Stimulated activated CD8-positive, alpha-beta memory T cell treated with anti-CD3 and anti-CD28 coated beads, Interleukin-12 subunit alpha, Interleukin-12 subunit beta, amount 100 ng/mL, for 4 hours (primary cell): ENCODE data around the gene GATA2.

Experiments used
- DNase-seq: peaks from one replicate; pipeline ENCODE4 v3.0.0-alpha.2; 2020; ENCODE audit warnings: low read depth

GATA2 gene

DNA sequence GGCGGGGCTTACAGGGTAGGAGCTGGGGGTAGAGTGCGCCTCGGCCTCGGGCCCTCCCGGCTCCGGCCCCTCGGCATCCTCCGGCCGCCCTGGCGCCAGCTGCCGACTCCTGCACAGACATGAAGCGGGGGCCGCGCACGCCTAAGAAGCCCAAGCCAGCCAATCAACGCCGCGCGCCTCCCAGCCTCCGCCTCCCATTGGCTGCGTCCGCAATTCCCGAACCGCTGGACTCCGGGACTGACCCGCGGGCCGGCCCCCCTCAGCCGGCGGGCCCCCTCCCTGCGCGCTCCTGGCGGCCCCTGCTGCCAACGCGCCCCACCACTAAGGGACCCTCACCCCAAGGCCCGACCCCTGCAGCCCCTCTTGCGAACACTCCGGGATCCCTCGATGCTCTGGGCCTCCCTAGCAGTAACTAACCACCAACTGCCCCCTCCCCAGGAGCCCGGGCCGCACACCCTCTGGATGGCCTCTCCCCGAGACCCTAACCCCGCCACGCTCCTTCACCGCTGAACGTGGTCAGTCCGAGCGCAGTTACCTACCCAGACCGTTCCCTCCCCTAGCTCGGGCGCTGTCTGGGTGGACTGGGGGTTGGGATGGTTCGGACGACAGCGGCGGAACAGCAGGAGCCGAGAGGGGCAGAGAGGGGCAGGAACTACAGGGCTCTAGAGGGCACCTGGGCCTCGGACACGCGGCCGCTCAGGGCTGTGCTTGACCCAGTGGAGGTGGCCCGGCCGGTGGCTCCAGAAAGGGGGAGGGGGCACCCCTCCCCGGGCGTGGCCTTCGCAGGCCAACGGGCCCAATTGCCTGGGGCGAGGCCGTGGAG, 5.0 kb downstream of the GATA2 start:
- DNase-seq: no peak

DNA sequence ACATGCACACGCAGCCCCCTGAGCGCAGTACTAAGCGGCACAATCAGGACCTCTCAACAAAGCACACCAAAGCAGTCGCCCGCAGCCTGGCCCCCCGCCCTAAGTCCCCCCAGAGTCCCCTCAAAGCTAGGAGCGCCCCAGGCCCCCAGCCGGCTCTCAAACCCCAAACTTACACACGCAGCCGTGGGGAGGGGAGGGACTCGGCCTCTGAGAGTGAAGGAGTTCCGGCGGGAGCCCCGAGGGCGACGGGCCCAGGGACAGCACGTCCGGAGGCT, 5.5 kb downstream of the GATA2 start:
- no peak for DNase-seq

DNA sequence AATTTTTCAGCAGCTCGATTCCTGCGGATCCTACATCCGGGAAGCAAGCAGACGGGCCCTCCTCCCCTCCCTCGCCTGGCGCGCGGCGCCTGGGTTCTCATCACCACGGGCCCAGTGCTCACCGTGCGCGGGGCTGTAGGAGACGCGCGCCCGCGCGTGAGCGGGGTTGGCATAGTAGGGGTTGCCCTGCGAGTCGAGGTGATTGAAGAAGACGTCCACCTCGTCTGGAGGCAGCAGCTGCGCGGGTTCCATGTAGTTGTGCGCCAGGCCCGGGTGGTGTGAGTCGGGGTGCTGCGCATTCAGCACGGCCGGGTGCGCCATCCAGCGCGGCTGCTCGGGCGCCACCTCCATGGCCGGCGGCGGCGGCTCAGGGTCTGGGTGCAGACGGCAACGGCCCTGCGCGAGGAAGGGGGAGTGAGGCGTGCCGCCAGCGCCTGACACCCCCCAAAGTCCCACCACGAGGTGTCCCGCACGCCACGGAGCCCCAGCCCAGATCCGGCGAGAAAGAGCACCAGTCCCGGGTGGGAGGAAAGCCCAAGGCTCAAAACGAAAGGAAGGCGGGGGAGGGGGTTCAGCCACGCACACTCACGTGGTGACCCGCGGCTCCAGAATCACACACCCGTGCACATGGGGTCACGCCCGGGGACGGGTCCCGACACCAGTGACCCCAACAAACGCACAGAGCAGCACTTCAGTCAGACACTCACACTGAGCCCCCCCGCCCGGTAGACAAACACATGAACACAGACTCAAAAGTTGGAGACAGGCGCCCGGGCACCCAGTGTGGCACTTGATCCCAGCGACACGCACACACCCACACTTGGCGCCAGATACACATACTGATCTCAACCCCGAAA, 6.1 kb downstream of the GATA2 start:
- DNase-seq: no peak

DNA sequence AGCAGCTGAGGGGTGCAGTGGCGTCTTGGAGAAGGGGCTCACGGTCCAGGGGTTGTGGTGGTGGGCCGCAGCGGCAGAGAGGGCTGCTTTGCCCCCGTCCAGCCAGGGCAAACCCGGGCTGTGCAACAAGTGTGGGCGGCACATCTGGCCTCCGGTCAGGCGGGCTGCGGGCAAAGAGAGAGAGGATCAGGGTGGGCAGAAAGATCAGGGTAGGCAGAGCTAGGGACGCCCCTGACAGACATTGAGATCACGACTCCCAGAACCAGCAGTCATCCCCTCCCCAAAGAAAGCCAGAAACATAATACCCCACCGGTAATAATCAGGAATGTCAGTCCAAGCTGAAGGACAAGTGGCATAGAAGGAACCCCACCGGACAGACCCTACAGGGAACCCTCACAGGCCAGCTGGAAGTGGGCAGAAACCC, 6.8 kb downstream of the GATA2 start:
- no peak for DNase-seq

DNA sequence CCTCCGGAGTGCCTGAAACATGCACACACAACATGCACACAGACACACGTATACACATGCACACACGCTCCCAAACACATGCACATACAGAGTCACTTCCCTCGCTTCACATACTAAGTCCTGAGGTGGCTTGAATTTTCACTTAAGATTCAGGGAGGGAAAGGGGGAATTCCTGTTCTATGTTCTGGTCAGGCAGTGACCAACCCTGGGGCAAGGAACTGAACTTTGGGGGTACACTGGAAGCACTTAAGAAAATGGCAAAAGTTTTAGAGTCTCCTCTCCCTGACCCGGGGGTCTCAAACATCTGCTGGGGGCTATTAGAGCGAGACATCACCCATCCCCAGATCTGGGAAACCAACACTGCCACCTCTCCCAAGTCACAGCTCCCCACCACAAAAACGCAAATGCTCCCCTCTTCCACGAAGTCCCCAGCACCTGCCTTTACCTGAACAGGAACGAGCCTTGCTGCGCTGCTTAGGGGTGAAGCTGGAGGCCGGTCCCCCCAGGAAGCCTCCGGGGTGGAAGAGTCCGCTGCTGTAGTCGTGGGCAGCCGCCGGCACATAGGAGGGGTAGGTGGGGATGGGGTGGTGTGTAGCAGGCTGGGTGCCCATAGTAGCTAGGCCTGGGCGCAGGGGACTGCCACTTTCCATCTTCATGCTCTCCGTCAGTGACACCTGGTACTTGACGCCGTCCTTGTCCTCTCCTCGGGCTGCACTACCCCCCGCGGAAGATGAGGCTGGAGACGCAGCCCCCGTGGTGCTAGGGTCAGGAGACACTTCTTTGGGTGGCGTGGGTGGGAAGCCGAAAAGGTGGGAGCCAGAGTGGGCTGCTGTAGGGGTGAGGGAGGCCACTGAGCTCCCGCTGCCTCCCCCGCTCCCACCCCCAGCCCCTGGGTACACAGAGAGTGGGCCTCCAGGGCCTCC, 7.5 kb downstream of the GATA2 start:
- no peak for DNase-seq

DNA sequence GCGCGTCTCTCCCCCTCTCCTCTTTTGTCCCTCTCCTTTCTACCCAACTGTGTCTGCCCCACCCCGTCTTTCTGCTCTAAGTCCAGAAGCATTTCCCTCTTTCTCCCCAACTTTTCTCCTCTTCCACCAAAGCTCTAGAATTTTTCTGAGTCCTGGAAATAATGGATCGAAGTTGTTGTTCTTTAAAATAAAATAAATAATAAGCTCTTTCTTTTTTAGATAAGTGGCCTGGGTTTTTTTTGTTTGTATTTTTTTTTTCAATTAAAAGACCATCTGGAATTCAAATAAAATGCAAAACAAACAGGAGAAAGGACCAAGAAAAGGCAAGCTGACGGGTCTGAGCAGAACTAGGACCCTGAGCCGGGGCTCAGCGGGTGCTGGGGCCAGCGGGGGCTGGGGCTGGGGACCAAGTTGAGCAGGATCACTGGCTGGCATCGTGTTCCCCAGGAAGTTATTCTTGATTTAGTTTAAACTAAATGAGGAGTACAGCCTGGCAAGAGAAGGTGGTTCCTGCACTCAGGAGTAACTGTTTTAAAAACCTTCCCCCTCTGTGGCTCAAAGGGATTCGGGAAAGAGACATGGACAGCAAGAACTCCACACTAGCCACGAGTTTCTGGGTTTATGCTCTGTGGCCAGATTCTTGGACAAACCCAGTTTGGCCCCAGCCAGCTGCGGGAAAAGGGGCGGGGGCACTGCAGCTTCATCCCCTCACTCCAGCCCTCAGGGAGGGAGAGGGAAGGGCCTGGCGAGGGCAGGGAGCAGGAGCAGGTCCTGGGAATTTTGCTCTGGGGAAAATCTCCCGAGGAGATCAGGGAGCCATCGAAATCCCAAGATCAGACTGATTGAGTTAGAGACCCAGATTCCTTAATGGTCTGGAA, 8.4 kb downstream of the GATA2 start:
- DNase-seq: no peak

DNA sequence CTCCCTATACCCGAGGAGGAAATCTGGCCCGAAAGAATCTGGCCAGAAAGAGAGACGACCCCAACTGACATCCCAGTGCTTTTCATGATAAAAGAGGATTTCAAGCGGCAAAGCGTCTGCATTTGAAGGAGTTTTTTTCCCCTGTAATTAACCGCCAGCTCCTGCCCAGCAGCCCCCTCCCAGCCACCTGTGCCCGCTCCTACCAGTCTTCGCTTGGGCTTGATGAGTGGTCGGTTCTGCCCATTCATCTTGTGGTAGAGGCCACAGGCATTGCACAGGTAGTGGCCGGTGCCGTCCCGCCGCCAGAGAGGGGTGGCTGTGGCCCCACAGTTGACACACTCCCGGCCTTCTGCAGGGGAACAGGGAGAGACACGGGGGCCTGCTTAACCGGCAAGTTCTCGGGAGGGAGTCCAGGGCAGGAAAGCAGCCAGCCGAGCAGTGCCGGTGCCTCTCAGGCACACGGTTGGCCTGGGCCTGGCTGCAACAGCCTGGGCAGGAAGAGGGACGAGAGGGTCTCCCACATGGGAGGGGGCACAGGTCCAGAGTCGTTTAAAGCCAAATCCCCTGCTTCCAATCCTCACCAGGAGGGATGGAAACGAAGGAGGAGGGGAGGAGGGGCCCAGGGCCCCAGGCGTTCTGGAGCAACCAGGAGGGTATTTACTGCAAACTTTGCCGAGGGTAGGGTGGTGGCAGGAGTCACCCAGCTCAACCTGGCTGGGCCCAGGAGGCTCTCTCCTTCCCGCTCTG, 9.2 kb downstream of the GATA2 start:
- no peak for DNase-seq

DNA sequence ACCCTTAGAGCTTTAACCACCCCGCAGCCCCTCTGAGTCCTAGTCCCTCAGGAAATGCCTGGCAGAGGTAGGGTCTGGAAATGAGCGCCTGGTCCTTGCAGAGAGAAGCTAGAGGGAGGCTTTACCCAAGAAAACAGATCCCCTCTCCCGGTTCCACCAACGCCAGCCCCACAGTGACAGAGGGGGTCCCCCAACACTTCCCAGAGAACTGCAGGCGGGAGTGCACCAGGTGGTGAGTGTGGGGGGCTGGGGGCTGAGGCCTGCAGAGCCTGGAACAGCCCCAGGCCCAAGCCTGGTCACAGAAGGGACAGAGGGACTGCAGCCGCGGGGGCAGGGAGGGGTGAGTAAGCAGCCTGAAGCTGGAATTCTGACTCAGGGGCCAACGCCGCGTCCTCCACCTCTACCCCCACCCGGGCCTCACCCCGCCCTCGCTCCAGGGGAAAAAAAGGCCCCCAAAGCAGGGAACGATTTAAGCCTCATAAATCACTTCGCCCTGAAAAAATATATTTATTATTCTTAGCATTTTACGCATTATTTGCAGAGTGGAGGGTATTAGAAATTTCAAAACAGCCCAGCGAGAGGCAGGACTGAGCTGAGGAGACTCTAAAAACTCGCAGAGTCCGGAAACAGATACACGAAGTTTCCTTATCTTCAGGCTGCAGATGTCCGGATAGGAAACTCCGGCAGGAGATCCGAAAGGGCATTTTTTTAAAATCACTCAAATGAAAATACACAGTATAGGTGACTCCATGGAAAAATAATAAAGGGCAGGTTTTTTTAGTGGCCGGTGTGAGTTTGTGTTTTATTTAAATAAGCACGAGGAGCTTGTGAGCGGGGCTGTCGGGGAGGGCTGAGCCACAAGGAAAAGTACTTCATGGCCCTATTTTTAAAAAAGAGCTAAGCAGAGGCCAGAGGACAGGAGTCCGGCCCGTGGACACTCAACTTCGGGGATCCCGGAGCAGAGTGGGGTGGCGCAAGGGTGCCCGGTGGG, 10.0 kb downstream of the GATA2 start:
- DNase-seq: no peak

DNA sequence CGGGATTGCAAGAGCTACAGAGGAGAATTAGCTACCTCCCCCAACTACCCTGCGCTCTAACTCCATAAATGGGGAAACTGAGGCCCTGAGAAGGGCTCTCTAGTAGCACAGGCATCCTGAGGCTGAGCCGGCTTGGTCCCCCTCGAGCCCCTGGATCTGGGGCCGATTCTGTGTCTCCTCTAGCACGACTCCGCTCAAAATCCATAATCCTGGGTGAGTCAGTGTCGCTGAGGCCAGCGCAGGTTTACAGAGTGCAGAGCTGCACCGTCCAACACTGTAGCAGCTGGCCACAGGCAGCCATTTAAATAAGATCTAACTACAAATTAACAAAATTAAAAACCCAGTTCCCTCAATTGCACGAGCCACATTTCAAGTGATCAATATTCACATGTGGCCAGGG, 10.8 kb downstream of the GATA2 start:
- DNase-seq: no peak

DNA sequence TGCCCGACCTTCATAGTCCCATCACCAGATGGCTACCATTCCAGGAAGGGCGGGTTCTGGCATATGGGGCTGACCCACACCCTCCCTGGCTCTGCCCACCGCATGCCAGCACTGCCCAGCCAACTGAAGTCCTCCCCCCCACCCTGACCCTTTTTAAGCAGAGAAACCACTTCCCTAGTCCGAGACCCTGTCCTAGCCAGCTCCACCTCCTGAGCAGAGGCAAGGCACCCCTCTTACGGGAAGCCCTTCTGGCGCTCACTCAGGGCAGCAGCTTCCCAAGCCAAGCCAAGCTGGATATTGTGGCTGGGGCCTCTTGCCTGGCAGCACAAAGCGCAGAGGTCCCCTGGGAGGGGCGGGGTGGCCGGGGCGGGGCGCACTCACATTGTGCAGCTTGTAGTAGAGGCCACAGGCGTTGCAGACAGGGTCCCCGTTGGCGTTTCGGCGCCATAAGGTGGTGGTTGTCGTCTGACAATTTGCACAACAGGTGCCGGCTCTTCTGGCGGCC, 11.5 kb downstream of the GATA2 start:
- no peak for DNase-seq

DNA sequence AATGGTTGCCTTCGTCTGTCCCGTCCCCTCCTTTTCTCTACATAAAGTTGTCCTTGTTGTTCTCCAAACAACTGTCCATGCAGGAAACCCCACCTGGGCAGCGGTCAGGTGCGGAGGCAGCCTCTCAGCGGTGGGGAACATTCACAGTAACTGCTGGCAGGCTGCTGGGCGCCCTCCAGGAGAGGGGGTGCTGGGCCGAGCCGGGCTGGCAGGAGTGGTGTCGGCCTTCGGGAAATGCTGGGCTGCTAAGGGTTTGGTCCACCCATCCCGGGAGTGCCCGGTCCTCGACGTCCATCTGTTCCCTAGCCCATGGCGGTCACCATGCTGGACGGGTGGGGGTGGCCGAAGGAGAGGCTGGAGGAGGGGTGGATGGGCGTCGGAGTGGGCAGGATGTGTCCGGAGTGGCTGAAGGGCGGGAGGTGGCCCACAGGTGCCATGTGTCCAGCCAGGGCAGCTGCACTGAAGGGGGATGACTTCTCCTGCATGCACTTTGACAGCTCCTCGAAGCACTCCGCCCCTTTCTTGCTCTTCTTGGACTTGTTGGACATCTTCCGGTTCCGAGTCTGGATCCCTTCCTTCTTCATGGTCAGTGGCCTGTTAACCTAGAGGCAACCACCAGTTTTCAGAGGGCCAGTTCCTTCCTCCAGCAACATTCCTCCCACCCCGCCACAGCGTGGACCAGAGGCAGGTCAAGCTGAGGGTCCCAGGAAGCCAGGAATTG, 12.1 kb downstream of the GATA2 start:
- DNase-seq: no peak

DNA sequence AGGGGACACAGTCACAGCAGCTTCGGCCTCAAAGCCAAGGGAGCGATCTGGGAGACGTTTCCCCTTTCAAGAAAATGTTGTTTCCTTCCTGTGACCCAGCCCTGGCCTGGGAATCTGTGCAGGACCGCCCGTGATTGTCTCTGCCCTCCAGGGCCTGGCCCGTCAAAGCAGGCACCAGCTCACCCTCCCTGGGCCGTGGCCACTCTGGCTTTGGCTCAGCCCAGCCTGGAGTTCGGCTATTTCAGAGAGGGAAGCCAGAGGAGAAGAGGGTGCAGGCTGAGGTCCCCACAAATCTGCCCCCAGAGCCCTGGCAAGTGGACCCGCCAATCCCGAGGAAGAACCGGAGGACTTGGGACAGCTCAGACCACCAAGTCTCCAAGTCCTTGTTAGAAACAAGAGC, 12.7 kb downstream of the GATA2 start:
- DNase-seq: no peak

DNA sequence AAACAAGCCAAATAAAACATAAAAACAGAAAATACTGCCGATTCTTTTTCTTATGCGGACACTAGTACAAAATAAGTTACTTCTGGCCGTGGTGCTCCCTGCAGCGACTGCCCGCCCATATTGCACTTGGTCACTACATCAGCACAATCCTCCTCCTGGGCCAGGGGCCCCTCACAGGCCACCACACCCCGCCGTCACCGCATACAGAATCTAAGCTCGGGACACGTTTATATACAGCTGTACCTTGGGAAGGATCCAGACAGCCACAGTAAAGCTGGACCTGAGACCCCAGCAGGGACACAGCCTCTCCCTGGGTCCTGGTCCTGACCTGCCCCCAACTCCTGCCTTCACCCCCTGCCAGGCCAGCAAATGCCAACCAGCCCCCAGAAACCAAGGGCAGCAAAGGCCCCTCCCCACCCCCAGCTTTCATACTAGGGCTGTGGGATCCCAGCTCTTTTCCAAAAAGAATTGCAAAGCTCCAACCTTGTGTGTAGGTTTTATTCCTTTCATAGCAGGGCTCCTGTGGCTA, 13.4 kb downstream of the GATA2 start:
- DNase-seq: no peak

DNA sequence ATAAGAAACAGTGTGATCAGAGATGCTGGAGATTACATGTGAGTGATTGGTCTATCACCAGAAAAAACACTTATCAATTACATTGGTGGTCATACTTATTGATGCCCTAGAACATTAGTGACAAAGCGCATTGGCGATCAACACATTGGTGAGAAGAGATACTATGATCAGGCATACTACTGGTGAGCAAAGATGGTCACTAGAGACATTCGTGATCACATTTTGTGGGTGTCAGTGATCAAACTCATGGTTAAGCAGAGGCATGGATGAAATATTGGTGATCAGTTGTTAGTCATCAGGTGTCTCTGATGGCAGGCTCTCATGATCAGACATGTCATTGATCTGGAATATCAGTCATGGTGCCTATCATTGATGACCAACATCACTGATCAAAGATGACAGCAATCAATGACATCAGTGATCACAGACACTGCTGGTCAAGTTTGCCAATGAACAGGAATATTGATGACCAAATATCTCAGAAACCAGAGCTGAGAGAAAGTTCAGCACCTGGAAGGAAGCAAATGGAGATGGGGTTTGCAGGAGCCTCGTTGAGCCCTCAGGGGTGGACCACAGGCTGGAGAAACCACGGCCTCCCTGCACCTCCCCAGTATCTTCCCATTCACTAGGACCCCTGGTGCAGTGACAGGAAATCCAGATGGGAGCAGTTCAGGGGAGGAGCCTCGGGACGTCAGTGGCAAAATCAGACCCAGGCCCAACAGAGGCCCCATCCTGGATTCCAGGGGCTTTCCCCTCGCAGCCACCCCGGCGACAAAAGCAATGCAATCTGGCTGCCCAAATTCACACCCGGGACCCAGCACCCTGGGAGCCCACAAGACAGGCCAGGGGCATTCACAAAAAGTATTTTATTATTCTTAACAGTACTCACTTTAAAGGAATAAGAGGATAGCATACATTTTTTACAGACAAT, 14.2 kb downstream of the GATA2 start:
- no peak for DNase-seq

DNA sequence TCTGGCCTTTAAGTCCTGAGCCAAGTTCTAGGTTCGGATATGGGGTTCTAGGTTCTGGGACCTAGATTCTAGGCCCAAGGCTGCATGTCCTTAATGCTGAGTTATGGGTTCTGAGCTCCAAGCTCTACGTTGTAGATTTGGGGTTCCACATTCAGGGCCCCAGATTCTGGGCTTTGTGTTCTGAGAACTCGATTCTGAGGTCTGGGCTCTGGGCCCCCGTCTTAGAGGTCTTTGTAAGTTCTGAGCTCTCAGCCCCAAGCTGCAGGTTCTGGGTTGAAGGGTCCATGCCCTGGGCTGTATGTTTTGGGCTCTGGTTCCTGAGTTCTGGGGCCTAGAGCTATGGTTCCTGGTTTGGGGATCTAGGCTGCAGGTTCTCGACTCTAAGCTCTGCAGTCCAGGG, 16.3 kb downstream of the GATA2 start:
- no peak for DNase-seq

DNA sequence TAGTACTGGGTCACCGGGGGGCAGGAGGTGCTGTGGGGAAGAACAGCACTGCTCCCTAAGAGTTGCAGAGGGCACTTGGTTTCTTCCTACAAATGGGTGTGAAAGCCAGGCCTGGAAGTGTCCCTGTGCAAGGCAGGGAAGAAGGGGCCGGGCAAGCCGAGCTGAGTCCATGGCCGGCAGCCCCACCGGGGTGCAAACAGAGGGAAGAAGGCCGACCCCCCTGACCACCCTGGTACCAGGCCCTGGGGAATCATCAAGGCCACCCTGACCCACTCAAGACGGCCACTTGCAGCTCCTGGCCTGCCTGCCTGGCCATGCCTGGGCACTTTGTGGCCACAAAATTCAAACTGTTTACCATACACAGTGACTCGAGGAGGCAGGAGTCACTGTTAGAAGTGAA, 17.6 kb downstream of the GATA2 start:
- DNase-seq: no peak

DNA sequence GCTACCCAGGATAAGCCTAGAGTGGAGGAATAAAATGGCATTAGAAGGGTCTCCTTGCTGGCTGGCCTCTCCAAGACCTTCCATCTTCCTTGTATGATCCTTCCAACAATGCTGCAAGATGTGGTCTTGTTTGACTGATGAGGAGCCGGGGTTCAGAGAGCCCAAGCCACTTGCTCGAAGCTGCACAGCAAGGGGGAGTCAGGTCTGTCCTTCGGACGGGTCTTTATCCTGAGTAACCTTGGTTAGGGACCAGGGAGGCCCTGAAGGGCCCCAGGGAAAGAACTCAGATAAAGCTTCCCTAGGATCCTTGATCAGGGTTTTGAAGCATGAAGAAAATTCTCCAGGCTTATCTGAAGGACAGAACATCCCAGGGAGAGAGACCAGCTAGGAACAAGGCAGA, 19.3 kb downstream of the GATA2 start:
- DNase-seq: no peak
